Hypothalamus (tissue), 51 donors: Measurements from ENCODE around the gene DAB2IP.

ENCODE experiments used
- DNase-seq, 51 donors: peaks; one replicate each; lab custom pipeline; 2025; lab: John Stamatoyannopoulos, UW

Gene DAB2IP

GRCh38 chr9:121698627-121699570 is 47.5 kb downstream of the DAB2IP start:
- peak in 14 of 51 donors; percentile 5 to 57 (median 38) for DNase-seq

DNA sequence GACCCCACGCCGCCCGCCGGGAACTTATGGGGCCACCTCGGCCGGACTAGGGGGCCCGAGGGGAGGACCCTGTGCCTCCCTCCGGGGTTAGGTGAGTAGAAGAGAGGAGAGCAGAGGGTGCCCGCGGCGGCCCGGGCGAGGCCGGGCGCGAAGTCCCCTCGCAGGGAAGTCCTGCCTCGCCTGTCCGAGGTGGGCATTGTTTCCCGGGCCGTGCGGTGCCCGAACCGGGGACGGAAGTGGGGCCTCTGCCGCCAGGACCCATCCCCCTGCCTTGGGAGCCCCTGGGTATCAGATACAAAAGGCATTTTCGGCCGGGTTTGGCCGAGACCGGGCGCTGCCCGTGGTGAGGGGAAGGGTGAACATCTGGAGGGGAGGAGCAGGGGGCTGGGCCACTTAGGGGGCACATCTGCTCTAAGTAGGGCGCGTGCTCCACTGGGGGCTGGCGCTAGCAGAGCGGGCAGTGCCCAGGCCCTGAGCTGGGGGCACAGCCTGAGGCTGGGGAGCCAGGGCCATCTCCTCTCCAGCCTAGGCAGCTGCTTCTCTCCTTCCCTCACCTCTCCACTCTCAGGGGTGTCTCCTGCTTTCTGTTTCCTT is 48.2 kb downstream of the DAB2IP start:
- peak in 1 of 51 donors; percentile 51 for DNase-seq

DNA sequence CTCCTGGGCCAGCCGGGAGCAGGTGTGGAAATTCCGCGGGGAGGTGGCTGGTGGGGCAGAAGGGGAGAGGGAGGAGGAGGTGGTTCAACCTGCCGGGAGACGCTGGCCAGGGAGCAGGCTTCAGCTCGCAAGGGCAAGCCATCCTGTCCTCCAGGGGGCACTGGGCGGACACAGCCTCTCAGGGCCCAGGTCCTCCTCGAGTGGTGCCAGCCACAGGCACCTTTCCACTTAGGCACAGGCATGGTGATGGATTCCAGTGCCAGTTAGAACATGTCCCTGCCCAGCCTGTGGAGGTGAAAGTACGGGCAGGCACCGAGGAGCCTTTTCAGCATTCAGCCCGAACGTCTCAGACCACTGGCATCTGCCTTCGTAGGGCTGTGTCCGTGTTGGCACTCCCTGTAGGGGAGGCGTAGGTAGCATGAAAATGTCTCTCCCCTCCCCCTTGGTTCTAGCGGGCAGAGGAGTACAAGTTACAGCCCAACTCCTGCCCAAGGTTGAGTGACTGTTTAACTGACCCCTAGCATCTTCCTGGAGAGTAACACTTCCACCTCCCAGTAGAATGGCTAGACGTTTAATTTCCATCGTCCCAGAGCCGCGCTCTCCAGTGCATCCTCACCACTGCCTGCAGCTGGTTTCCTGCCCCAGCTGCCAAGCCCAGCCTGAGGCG is 48.9 kb downstream of the DAB2IP start:
- peak in 24 of 51 donors; percentile 5 to 53 (median 35) for DNase-seq

- DNase-seq, result peak in 10 of 51 donors; percentile 5 to 56 (median 26)
Measured at GRCh38 chr9:121700832-121701419, 49.5 kb downstream of the DAB2IP start.

DNA sequence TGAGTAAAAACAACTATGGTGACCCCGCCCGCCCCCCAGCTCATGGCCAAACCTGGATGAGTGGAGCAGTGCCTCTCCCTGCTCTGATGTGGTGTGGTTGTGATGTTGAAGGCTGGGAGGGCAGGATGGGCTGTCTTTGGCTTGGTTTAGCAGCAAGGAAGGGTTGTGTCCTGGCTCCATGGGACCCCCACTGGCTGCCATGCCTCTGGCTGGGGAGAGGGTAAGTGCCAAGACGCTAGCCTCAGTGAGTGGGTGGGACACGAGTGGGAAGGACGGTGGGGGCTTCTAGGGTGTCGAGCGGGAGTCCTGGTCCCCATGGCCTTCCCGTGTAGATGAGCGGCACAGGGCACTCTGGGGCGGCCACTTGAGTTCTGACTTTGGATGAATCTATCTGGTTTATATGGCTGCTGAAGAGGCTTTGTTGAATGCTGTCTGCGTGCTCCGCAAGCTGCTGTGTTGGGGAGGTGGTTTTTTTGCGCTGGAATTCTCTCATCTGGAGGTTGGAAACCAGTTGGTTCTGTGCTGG is 50.4 kb downstream of the DAB2IP start:
- peak in 1 of 51 donors; percentile 45 for DNase-seq

DNA sequence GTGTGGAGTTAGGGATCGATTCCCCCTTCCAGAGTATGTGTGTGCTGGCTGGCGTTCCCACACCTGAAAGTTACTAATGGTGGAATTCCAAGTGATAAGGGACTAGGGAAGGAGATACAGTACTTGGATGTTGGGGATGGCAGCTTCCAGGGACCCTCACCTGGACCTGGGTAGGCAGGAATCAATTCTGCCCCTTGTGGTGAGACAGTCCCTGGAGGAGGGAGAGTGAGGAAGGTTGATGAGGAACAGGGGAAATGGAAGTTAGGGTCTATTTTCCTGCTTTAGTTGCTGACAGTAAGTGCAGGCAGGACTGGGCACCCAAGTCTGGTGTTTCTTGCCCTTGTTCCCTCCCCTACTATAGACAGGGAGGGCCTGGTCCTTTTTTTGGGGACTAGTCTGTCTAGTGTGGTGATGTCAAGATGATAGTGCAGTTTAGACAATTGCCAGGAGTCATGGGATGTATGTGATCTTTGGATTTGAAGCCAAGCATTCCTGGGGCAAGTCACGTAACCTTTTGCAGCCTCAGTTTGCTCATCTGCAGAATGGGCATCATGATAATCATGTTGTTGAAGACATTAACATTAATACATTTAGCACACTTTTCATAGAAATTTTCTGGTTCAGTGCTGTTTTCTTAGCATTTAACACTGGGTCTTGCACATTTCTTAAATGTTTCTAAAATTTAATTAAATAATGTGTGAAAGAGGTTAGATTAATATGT is 51.7 kb downstream of the DAB2IP start:
- DNase-seq, result no peak

GRCh38 chr9:121704281-121704680 is 52.8 kb downstream of the DAB2IP start:
- DNase-seq, result no peak

DNA sequence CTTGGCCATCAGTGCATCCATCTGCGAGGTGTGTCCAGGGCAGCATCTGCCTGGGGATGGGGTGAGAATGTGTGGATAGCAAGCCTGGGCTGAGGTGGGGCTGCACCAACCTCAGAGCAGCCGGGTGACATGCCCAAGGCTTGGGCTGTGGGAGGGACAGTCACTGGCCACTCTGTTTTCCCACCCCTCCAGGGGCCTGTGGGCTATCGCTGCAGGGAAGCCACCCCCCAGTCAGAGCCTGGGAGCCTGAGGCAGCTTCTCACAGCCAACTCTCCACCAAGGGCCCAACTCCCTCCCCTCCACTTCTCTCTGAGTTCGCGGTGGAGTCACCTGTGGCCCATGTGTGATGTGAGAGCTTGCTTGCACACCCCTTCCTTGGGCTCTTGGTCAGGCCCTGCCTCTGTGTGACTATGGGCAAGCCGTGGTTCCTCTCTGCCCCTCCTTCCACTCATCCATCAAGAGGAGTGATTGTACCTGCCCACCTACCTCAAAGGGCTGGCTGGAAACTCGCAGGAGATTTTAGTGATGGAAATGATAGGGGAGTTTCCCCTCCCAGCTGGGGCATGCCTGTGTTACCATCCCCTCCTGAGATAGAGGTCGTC is 54.8 kb downstream of the DAB2IP start:
- no peak for DNase-seq

DNA sequence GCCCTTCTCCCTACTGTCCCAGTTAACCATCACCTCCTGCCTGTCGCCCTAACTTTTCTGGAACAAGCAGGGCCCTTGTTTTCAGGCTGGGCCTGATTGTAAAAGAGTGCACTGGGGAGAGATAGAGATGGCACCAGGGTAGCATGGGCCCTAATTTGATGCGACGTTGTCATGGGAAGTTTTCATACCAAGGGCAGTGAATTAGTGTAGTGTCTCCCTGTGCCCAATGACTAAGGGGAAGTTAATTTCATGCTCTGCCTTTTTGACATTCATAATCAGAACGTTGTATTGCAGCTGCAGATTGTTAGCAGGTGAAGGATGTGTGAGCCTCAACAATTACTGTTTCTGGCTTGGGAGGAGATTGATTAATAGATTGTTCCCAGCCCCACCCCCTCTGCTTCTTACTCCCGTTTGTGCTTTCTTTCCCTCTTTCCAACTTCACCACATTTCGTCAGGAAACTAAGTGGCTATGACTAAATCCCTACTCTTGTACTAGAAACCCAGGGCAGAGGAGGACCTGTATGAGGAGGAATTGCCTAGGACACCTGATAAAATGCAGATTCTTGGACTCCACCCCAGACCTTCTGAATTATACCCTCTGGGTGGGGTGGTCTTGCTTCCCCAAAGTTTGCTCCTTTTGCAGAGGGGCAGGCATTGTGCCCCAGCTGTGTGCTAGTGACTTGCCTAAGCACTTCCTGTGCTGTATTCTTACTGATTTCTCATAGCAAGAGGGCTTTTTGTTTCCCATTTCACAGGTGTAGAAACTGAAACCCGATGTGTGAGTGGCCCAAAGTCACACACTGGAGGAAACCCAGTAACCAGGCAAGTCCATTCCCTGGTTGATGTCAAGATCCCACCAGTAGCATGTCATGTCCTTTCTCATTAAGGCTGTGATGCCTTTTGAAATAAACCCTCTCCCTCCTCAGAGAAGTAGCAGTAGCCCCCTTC is 56.3 kb downstream of the DAB2IP start:
- no peak for DNase-seq

GRCh38 chr9:121708768-121709488 is 57.5 kb downstream of the DAB2IP start:
- DNase-seq, result peak in 26 of 51 donors; percentile 5 to 71 (median 44)

DNA sequence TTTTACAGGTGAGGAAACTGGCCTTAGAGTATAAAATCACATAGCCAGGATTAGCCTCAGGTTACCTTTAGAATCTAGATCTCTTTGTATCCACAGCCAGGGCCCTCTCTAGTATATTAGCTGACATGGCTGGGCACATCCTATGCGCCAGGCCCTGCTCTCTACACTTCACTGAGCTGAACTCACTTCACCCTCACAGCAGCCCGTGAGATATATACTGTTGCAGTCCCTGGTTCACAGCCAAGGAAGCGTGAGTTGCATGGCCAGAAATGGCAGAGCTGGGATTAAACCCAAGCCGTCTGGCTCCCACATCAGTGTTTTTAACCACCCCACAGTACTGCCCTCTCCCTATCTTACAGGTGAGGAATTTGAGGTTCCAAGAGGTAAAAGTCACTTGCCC is 58.4 kb downstream of the DAB2IP start:
- DNase-seq, result no peak

DNA sequence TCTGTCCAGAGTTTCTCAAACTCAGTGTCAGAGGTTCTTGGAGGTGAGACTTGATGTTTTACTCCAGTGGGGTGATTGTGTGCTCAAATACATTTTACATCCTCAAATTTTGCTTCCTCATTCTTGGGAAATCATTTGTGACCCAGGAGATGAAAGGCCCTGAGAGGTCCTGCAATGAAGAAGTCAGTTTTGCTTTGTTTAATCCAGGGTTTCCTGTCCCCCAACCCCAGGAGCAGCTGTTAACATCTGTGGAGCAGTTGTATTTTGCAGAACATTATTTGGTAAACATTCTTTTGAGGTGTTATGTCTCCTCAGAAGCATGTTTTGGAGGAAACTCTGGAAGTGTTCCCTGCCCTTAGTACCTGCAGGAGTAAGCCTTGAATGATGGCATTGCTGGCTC is 59.8 kb downstream of the DAB2IP start:
- no peak for DNase-seq

DNA sequence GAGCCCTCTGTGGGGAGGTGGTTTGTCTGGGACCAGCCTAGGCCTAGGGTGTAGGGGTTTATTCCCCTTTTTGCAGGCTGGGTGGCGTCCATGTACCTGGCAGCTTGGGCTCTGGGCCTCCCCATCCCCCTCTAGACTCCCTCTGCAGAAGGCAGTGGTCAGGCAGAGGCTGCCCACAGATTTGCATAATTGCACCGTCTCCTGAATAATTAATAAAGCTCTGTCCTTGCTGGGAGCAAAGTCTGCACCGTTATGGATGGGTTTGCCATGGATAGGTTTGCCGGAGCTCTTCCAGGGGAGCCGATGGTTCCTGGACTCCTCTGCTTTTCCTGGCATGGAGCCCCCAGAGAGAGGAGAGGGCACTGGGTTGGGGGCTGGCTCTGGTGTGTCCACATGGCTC is 60.4 kb downstream of the DAB2IP start:
- peak in 3 of 51 donors; percentile 14 to 24 (median 21) for DNase-seq

- DNase-seq, result no peak
Measured at GRCh38 chr9:121713400-121714070, 62.1 kb downstream of the DAB2IP start.

GRCh38 chr9:121714075-121714705 is 62.8 kb downstream of the DAB2IP start:
- DNase-seq, result no peak

DNA sequence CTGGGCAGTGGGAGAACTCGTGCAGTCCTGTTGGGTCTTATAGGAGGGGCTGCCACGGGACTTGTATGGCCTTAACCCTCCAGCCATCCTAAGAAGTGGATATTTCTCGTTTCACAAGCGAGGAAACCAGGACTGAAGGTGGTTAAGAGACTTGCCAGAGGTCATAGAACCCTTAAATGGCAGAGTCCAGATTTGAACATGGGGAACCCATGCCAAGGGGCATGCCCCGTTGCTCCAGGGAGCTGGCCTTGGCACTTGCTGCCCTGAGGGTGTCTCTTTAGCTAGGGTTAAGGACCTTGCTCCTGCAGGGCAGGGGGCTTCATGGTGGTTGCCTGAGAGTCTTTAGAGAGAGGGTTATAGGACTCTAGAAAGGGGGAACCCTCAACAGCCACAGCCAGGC is 63.4 kb downstream of the DAB2IP start:
- no peak for DNase-seq
